8988T (cell line): Measurements from ENCODE around the gene MICOS13.
A peak's percentile ranks its signal among the peaks of the same experiment; 100 is the strongest.
"Not testable (repeated sequence)": the region's sequence is repeated elsewhere in the genome, so short reads cannot be mapped to it uniquely, and the experiment has no call there.

Source experiments
- DNase-seq: peaks from one replicate; pipeline ENCODE4 v3.0.0; 2011

Gene MICOS13

GRCh38 chr19:5698635-5699422 is 18.5 kb upstream of the MICOS13 start:
- no peak for DNase-seq

DNA sequence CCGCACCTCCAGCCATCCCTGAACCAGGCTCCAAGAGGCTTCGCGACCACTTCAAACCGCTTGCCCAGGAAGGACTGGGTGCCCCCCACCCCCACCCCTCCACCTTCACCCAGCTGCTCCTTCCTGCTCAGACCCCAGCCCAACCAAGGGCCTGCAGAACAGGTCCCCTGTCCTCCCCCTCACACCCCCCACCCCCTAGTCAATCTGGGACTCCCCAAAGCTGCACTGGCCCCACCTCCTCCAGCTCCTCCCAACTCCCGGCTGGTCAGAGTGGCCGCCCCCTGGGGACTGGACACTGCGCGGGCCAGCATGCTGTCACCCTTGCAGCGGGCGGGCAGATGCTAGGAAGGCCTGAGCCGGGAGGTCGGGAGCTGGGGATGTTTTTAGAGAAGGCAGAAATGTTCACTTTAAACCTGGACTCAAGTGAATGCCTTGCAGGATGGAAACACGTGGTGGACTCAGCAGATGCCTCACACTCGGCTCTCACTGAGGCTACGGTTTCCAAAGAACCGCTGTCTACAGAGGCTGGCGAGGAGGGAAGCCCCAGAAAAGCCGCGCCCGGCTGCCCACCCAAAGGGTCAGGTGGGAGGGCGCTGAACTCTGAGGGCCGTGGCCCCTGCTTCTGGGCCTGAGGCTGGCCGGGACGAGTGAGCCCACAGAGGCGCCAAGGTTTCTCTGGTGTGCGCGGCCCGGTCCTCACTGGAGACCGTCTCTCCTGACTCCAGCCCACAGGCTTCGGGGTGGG is 17.7 kb upstream of the MICOS13 start:
- DNase-seq = no peak

- no peak for DNase-seq
Observed at GRCh38 chr19:5697022-5697889, 16.9 kb upstream of the MICOS13 start.

- no peak for DNase-seq
Observed at GRCh38 chr19:5696196-5697021, 16.1 kb upstream of the MICOS13 start.

DNA sequence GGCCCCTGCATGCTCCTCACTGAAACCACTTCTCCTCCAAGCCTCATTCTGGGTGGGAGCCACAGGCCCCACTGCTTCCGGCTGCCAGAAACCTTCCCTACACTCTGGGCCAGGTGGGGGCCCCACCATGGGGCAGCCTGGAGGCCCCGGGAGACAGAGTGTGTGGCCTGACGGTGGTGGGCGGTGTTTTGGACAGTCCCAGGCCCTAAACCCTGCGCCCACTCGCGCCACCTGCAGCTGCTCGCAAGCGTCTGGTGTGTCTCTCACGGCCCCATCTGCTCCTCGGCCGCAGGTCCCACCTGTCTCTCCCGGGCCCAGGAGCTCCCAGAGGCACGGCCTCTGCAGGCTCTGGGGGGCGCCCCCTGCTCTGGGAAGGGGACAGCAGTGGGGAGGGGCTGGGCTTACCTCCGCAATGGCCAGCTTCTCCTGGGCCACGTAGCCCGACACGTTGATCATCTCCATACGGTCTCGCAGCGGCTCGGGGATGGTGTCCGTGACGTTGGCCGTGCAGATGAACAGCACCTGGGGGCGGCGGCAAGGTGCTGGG is 15.4 kb upstream of the MICOS13 start:
- no peak for DNase-seq

DNA sequence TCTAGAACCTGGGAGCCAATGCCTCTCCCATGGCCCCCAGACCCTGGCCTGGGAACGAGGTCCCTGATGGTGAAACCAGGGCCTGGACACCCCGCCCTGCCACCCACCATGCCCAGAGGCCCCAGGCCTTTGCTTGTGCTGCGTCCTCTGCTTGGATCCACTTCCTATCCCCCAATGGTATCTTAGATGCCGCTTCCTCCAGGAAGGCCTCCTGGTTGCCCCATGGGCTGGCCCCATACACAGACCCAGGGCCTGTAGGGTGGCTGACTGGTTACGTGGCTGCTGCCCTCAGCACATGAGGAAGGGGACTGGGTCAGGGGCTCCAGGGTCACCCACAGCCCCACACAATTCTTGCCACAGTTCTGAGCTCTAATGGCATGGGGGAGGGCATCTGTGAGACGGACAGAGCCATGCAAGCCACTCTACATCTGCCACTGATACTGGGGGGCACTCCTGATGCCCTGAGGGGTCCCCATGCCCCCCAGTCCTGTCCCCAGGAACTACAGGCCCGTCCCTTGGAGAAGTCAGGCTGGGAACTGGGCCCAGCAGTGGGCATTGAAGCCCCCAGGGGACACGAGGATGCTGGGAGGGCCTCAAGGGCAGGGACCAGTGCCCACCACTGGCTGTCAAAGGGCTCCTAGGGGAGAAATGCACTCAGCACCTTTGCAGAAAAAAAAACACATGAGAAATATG is 14.8 kb upstream of the MICOS13 start:
- no peak for DNase-seq

DNA sequence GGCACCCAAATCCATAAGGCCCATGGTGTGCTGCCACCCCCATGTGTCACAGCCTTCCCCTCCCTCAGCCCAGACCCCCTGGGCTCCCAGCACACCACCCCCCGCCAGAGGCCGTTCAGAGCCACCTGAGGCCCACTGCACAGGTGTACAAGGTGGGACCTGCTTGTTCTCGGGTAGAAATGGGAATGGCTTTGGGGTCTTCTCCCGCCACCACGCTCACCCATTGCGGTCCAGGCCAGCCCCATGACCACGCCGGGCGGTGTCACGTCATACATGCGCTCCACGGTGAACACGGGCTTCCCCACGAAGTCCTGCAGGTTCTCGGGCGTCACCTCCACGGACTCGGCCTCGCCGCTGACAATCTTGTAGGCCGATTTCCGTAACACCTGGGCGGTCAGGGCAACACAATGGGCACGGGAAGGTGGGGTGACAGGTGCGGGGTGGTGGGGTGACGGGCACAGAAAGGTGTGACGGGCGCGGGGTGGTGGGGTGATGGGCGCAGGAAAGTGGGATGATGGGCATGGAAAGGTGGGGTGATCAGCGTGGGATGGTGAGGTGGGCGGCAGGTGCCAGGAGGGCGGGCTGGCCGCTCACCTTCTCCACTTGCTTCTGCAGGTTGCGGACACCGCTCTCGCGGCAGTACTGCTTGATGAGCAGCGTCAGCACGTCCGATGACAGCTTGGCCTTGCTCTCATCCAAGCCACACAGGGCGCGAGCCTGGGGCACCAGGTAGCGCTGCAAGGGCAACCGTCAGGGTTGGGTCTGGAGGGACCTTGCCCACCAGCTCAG is 14.0 kb upstream of the MICOS13 start:
- DNase-seq = no peak

- no peak for DNase-seq
Observed at GRCh38 chr19:5693195-5694166, 13.2 kb upstream of the MICOS13 start.

GRCh38 chr19:5692723-5693194 is 12.4 kb upstream of the MICOS13 start:
- no peak for DNase-seq

GRCh38 chr19:5691822-5692722 is 11.8 kb upstream of the MICOS13 start:
- DNase-seq = no peak

- no peak for DNase-seq
Observed at GRCh38 chr19:5690955-5691821, 10.9 kb upstream of the MICOS13 start.

GRCh38 chr19:5690125-5690954 is 10.0 kb upstream of the MICOS13 start, which contains the start of gene RPL36:
TSS of gene RPL36 (plus strand) at chr19:5690295. CDS start at chr19:5690508, 213 bp downstream.
- peak; percentile 95 for DNase-seq

DNA sequence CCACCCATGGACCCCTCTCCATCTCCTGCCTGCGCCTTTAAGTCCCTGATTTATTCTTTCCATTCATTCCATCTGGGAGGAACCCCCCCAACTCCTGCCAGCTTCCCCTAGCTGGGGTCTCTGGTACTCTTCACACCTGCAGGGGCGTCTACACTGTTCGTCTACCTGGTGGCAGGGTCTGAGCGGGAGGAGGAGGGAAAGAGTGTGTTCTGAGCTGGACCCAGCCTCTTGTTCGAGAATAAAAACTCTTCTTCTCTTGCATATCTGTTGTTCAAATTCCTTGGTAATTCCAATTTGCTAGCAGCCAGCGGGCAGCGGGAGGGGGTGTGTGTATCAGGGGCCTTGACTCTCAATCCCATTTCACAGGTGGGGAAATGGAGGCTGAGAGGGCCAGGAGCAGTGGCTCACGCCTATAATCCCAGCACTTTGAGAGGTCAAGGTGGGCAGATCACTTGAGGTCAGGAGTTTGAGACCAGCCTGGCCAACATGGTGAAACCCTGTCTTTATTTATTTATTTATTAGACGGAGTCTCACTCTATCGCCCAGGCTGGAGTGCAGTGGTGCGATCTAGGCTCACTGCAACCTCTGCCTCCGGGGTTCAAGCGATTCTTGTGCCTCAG is 8.1 kb upstream of the MICOS13 start:
- DNase-seq = not testable (repeated sequence)

DNA sequence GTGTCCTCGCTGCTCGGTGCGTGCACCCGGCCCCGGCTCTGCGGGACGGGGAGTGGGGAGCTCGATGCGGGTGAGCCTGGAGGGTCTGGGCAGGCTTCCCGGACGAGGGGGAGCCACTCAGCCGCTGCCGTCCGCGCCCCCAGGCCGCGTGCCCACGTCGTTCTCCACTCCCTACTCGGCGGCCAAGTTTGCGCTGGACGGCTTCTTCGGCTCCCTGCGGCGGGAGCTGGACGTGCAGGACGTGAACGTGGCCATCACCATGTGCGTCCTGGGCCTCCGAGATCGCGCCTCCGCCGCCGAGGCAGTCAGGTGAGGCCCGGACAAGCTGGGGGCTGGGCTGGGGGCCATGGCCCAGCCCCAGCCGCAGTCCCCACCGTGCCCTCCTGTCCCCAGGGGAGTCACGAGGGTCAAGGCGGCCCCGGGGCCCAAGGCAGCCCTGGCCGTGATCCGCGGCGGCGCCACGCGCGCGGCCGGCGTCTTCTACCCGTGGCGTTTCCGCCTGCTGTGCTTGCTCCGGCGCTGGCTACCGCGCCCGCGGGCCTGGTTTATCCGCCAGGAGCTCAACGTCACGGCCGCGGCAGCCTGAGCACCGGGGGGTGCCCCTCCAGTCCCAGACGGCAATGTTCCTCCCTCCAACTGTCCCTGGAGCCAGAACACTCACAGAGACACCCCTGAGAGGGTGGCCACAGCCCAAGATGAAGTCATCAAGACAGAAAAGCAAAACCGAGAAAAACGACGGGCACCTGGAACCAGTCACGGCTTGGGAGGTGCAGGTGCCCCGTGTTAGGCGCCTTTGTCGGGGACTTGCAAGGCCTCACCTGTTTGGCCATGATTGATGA is 7.3 kb upstream of the MICOS13 start:
- DNase-seq = no peak
